ENCODE measurements around the gene CCL7.
"Not testable (repeated sequence)": the region's sequence is repeated elsewhere in the genome, so short reads cannot be mapped to it uniquely, and the experiment has no call there.

Gene CCL7

GRCh38 chr17:34269969-34270368, at the start of gene CCL7:
Gene CCL7, plus strand, starts transcription at chr17:34270221. Its CDS starts 70 bp downstream, at chr17:34270291.
- no peak for DNase-seq

GRCh38 chr17:34220752-34221395, 49.1 kb upstream of the CCL7 start:
- DNase-seq, result peak in 1 of 2 donors; percentile 11

DNA sequence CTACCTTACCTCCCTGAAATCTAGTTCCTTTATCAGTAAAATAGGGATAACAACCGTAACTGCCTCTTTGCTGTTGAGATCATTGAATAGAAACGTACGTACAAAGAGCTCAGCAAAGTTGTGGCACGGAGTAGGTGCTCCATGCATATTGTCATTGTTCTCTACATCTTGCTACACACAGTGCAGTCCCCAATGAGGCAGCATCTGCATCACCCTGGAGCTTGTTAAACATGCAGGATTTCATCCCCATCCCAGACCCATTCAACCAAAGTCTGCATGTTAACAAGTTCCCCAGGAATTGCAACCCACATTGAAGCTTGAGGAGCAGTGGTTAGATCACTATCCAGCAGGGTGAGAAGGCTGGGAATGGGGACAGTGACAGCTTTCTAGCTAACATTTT, 48.6 kb upstream of the CCL7 start:
- no peak for DNase-seq

GRCh38 chr17:34222722-34223497, 47.1 kb upstream of the CCL7 start:
- DNase-seq, result no peak

DNA sequence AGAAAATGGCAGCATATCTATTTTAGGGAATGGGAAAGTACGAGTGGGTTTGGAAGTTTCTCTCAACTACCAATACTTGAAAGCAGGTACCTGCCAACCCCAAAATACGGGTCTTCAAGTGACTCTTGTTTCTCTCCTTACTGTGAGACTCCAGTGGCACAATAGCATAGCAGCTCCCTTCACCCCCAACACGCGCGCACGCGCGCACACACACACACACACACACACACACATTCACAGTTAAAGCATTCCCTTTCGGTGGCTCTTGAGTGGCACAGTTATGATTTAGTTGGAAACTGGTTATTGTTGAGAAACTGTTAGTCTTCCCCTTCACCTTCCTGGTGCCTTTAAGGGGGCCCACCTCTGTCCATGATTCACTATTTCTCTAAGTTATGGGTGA, 45.0 kb upstream of the CCL7 start:
- no peak for DNase-seq

- DNase-seq, result no peak
Measured at GRCh38 chr17:34226011-34226743, 43.8 kb upstream of the CCL7 start.

- no peak for DNase-seq
Measured at GRCh38 chr17:34226744-34227034, 43.3 kb upstream of the CCL7 start.

GRCh38 chr17:34227293-34227692, 42.7 kb upstream of the CCL7 start:
- DNase-seq, result not testable (repeated sequence)

DNA sequence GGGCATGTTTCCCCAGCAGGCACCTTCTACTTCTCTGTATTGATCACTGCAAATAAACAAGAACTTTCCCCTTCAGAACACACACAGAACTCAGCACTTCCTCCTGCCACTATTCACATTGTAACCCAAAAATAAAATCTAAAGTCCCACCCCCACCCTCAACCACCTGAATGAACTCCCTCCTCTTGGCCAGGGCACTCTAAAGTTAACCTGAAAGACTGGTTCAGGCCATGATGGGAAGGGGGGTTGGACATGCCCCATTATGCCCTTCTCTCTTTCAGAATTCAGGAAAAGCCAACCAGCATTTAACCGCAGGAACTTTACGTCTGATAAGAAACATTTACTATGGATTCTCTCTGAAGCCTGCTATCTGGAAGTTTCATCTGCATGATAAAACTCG, 42.3 kb upstream of the CCL7 start:
- no peak for DNase-seq

DNA sequence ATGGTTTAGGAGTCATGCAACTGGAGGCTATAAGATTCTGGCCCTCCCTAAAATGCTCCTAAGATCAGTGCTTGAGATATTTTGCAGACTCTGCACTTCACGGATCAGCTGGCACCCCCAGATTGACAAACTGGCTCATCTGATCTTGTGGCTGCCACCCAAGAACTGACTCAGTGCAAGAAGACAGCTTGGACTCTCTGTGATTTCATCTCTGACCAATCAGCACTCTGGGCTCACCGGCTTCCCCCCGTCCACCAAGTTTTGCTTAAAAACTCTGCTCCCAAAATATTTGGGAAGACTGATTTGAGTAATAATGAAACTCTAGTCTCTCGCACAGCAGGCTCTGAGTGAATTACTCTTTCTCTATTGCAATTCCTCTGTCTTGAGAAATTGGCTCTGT, 41.2 kb upstream of the CCL7 start:
- no peak for DNase-seq

DNA sequence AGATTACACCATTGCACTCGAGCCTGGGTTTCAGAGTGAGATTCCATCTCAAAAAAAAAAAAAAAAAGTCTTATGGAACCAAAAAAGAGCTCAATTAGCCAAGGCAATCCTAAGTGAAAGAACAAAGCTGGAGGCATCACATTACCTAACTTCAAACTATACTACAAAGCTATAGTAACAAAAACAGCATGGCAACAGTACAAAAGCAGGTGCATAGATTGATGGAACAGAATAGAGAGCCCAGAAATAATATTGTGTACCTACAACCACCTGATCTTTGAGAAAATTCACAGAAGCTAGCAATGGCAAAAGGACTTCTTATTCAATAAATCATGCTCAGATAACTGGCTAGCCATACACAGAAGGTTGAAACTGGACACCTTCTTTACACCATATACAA, 39.7 kb upstream of the CCL7 start:
- no peak for DNase-seq

DNA sequence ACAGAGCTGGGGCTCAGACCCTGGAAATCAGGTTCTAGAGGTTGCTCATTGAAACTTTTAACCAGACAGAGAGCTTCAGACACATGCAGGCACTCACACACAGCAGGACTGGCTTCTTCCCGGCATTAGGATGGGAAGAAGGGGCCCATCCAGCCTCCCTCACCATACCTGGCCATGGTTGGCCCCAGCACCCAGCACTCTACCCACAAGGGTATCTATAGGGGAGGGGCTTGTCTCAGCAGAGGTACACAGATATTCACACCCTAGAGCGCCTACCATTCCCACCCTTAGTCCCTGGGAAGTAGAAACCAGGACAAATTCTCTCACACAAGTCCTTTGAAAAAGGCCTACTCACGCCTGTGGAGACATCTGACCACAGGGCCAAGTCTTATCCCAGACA, 35.4 kb upstream of the CCL7 start:
- DNase-seq, result no peak

GRCh38 chr17:34235389-34236028, 34.5 kb upstream of the CCL7 start:
- no peak for DNase-seq

DNA sequence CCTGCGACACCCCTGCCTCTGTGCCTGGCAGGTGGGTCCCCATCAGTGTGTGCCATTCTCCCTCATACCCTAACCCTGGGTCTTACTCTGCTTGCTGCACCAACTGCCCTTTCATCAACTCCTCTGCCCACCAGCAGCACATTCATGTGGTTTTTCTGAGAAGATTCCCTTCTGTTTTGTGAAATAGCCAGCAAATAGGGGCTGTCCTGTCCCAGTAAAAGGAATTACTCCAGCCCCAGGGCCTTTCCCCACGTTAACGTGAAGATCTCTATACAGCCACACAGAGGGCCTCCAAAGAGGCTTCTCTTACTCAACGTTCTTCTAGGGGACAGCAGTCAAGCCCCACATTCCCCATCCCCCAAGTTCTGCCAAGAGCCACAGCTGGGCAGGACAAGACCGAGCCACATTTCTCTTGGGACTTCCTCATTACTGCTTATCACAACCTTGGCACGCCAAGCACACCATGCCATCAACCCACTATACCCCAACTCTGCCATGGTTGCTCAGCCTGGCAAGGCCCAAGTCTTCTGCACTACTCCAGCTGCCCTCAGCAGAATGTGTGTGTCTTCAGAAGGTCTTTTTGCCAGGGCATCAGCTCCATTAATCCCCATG, 33.6 kb upstream of the CCL7 start:
- no peak for DNase-seq

DNA sequence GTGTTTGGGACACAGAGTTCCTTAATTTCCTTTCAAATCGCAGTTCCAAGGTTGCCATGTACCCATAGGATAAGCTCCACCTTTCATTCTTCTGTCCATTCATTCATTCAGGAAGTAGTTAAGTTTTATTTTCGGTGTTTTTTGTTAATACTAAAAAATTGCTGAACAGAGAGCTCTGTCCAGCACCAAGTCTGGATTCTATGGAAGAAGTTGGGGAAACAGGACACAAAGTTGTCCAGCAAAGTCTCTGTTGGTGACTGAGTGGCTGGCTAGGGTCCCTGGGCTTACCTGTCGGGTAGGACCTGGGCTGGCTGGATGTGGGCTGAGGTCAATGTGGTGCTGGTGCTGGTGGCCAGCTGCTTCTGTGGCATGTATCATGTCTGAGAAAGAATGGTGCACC, 32.6 kb upstream of the CCL7 start:
- no peak for DNase-seq

DNA sequence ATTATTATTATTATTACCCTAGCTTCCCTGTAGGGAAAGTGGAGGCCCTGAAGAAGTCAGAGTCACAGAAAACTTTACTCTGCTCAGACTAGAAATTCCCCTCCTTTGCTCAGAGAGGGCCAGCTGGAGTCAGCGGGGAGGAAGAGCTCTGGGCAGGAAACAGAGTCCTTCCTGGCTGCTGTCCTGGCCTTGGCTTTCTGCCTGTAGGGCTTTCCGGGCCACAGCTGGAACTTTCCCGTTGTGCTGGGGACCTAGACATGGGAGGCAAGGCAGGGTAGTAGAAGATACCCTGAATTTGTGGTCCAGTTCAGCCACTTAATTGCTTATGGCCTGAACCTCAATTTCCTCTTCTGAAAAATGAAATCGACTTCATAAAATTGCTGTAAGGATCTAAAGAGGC, 29.0 kb upstream of the CCL7 start:
- DNase-seq, result no peak

GRCh38 chr17:34242587-34243363, 27.2 kb upstream of the CCL7 start:
- peak; percentile 13 to 37 for DNase-seq

DNA sequence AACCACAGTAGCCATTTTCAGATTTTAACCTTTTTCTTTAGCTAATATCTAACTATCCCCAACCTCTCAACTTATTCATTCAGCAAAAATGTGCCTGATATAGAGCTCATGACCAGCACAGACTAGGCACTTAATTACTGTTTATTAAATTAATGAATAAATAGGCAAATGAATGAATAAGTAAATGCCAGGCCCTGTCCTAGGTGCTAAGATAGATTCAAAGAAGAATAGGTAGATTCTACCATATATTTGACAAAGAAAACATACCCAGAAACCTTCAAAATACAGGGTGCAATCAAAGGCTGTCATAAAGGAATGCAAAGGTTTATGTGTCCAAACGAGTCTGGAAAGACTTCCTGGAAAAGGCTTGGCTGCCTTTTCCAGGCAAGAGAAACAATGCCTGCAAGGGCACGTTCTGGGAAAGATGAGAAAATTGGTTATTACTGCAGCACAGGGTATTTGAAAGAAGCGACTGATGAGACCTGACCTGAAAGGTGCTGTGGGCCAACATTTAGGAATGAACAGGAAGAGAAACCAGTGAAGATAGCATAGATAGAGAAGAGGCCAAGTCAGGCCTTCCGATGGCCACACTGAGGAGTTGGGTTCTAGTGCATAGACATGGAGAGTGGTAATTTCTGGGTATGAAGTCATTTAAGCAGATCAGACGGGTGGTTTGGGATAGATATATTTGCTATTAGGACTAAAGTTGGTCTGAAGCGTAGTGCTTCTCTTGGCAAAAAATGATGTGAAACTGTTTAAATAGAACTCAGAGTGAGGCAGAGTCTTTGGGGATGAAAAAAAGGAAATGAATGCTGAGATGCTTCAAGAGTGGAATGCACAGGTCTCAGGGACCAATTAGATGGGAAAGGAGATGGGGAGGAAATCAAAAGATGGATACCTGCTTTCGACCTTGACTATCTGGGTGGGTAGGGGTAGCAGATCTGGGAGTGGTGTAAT, 26.4 kb upstream of the CCL7 start:
- no peak for DNase-seq

- DNase-seq, result no peak
Measured at GRCh38 chr17:34245351-34245905, 24.6 kb upstream of the CCL7 start.

- DNase-seq, result peak; percentile 9 to 24
Measured at GRCh38 chr17:34246446-34246845, 23.6 kb upstream of the CCL7 start.

DNA sequence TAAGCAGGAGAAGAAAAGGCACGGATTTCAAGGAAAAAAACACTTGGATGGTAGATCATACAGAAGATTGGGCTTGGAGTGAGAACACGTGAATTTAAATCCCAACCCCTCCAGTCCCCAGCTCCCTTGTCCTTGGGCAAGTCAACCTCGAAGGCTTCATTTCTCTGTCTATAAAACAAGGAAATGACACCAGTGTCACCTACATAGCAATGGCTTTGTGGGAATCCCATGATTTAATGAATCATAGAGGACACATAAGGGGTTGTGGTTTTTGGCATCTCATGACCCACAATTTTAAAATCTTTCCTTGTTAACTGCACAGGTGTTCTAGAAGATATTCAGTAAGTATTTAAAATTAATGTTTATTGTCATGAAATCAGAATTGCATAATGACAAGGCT, 23.1 kb upstream of the CCL7 start:
- DNase-seq, result no peak
